CD14-positive monocyte (primary cell): Measurements from ENCODE around the gene TRIM27. TPM values are rescaled to one million over a fixed set of nuclear protein-coding genes. Genes with fewer than 3 reads are reported as not detected.

Experiments
- DNase-seq, 3 donors: peaks; one replicate each; pipeline ENCODE4 v3.0.0-alpha.2; 2011 to 2022
- H2AFZ ChIP-seq: 2 replicates; pipeline ENCODE4 v1.6.0; 2012; ENCODE audit warnings: mild to moderate bottlenecking, low read depth, low read length, inconsistent platforms; ENCODE audit not compliant: insufficient read depth, poor library complexity, severe bottlenecking
- H3K27ac ChIP-seq, 2 donors: 1 replicate in 1 of 2; 2 replicates in 1 of 2; pipeline ENCODE4 v1.5.1; 2012 to 2013; ENCODE audit warnings: low read length in 2 of 2, control low read depth in 1 of 2, inconsistent platforms in 1 of 2, low read depth in 1 of 2, mild to moderate bottlenecking in 1 of 2
- H3K27me3 ChIP-seq, 2 donors: one replicate each; pipeline versions ENCODE4 v1.6.0 to v1.6.1; 2011 to 2013; ENCODE audit warnings: low read length in 2 of 2; ENCODE audit not compliant: control insufficient read depth in 2 of 2, insufficient read depth in 2 of 2
- H3K36me3 ChIP-seq, 2 donors: replicated peaks in 1 of 2; 1 replicate in 1 of 2; 2 replicates in 1 of 2; pipeline versions ENCODE4 v1.5.1 to v1.6.1; 2012 to 2013; ENCODE audit warnings: low read length in 2 of 2, control low read depth in 1 of 2, inconsistent platforms in 1 of 2, mild to moderate bottlenecking in 1 of 2; ENCODE audit not compliant: insufficient read depth in 2 of 2, control insufficient read depth in 1 of 2
- H3K4me1 ChIP-seq, 2 donors: 1 replicate in 1 of 2; 2 replicates in 1 of 2; pipeline versions ENCODE4 v1.5.1 to v1.6.1; 2012 to 2013; ENCODE audit warnings: low read length in 2 of 2, control low read depth in 1 of 2, inconsistent platforms in 1 of 2, mild to moderate bottlenecking in 1 of 2, moderate library complexity in 1 of 2; ENCODE audit not compliant: insufficient read depth in 2 of 2, control insufficient read depth in 1 of 2
- H3K4me2 ChIP-seq: replicated peaks from 2 replicates; pipeline ENCODE3; 2012; ENCODE audit warnings: low read length, moderate library complexity, mild to moderate bottlenecking; ENCODE audit not compliant: poor library complexity, severe bottlenecking; ENCODE audit errors: extremely low read depth
- H3K4me3 ChIP-seq, 3 experiments: fragments of 200-600 bp in 1 of 3; sonication (generic) in 1 of 3; replicated peaks in 1 of 3; 1 replicate in 2 of 3; 2 replicates in 1 of 3; pipeline ENCODE4 v1.5.1; 2011 to 2013; ENCODE audit warnings: low read length in 3 of 3, mild to moderate bottlenecking in 3 of 3, control low read depth in 2 of 3, low read depth in 2 of 3, inconsistent platforms in 1 of 3, moderate library complexity in 1 of 3
- H3K79me2 ChIP-seq: 2 replicates; pipeline ENCODE4 v1.6.0; 2012; ENCODE audit warnings: mild to moderate bottlenecking, control low read depth, inconsistent platforms, low read length, moderate library complexity; ENCODE audit not compliant: insufficient read depth
- H3K9ac ChIP-seq: 2 replicates; pipeline ENCODE4 v1.6.0; 2017; ENCODE audit warnings: low read length, mild to moderate bottlenecking; ENCODE audit not compliant: insufficient read depth, poor library complexity, severe bottlenecking
- H3K9me3 ChIP-seq, 2 donors: replicated peaks in 1 of 2; 1 replicate in 1 of 2; 2 replicates in 1 of 2; pipeline versions ENCODE4 v1.5.1 to v1.6.1; 2012 to 2013; ENCODE audit warnings: low read length in 2 of 2, control low read depth in 1 of 2; ENCODE audit not compliant: control insufficient read depth in 1 of 2, insufficient read depth in 1 of 2
- H4K20me1 ChIP-seq: 2 replicates; pipeline ENCODE4 v1.6.0; 2012; ENCODE audit warnings: mild to moderate bottlenecking, low read length, control low read depth, moderate library complexity; ENCODE audit not compliant: insufficient read depth
- H3K27ac Mint-ChIP-seq, 7 donors: one replicate each; pipeline ENCODE4 v1.8.0; 2020; ENCODE audit warnings: mild to moderate bottlenecking in 7 of 7, mixed read lengths in 7 of 7, moderate library complexity in 6 of 7, inconsistent platforms in 2 of 7
- H3K27me3 Mint-ChIP-seq, 3 donors: one replicate each; pipeline ENCODE4 v1.8.0; 2021 to 2022; ENCODE audit warnings: low read depth in 3 of 3, mild to moderate bottlenecking in 3 of 3, mixed read lengths in 3 of 3, moderate library complexity in 3 of 3, inconsistent platforms in 1 of 3
- H3K36me3 Mint-ChIP-seq, 2 donors: one replicate each; pipeline ENCODE4 v1.8.0; 2020; ENCODE audit warnings: mixed read lengths in 2 of 2, inconsistent platforms in 1 of 2, mild to moderate bottlenecking in 1 of 2
- H3K4me1 Mint-ChIP-seq: one replicate; pipeline ENCODE4 v1.8.0; 2020; ENCODE audit warnings: mild to moderate bottlenecking, mixed read lengths
- H3K4me3 Mint-ChIP-seq, 2 donors: one replicate each; pipeline ENCODE4 v1.8.0; 2020; ENCODE audit warnings: mild to moderate bottlenecking in 2 of 2, mixed read lengths in 2 of 2, moderate library complexity in 1 of 2
- H3K9me3 Mint-ChIP-seq, 7 donors: one replicate each; pipeline ENCODE4 v1.8.0; 2020 to 2022; ENCODE audit warnings: mixed read lengths in 7 of 7, mild to moderate bottlenecking in 6 of 7, moderate library complexity in 6 of 7, inconsistent platforms in 2 of 7
- CTCF ChIP-seq: fragments of 200-600 bp; IDR thresholded peaks from one replicate; pipeline ENCODE4 v1.8.0; 2022; ENCODE audit warnings: antibody characterized with exemption, mild to moderate bottlenecking
- WGBS: methylation state at CpG from one replicate; pipeline ENCODE4 v1.1.5; 2013; ENCODE audit warnings: missing lambda C conversion rate; ENCODE audit not compliant: insufficient coverage; 5-methylcytosine and 5-hydroxymethylcytosine counted together
- intact Hi-C, 2 donors: fragments of 100-400 bp; cut with micrococcal nuclease; formaldehyde crosslinking; loops; one replicate each; pipeline versions ENCODE4 v1.15.0 to v1.15.1; 2023
- polyA plus RNA-seq, 3 donors: library from polyadenylated mRNA; depleted of rRNA in 1 of 3; unstranded in 2 of 3; stranded (reverse) in 1 of 3; fragments of 300-500 nt in 2 of 3; fragments of >200 nt in 1 of 3; fragmentation: Illumina TruSeq in 2 of 3; gene quantifications; 1 replicate in 2 of 3; 2 replicates in 1 of 3; pipeline ENCODE4 v1.2.3, GENCODE V29; 2012 to 2021

Gene TRIM27
- polyA plus RNA-seq, 3 donors = 39.2 to 44.0 (median 42.2) TPM

- 6% methylated on average over 3 of the region's 3 CpGs for WGBS
- no peaks in the 10 kb centered on the region for H3K9me3 Mint-ChIP-seq
- no peak overlapping the region for H3K4me2 ChIP-seq
- intact Hi-C loops = no loop called here
- H3K27ac Mint-ChIP-seq = peak overlapping the region; percentile 83 to 92 (median 85)
- H3K4me1 ChIP-seq = peaks cover 23 to 25% of the 10 kb centered on the region in 2 donors
- H4K20me1 ChIP-seq = peaks cover 46% of the 10 kb centered on the region
- no peak overlapping the region for H3K9ac ChIP-seq
- DNase-seq = peak; percentile 21 to 63 (median 49)
- H2AFZ ChIP-seq = no peak overlapping the region
- H3K4me3 Mint-ChIP-seq = no peak overlapping the region
- H3K36me3 ChIP-seq = peaks cover 81 to 99% of the 10 kb centered on the region in 2 donors
- peak overlapping the region in 1 of 2 donors; percentile 77 for H3K27ac ChIP-seq
- peaks cover 34% of the 10 kb centered on the region for H3K4me1 Mint-ChIP-seq
- no peak for TF ChIP-seq CTCF
- H3K9me3 ChIP-seq = no peaks in the 10 kb centered on the region
- H3K36me3 Mint-ChIP-seq = peaks cover 71 to 88% of the 10 kb centered on the region in 2 donors
- no peaks in the 10 kb centered on the region for H3K27me3 ChIP-seq
- H3K79me2 ChIP-seq = peaks cover 50% of the 10 kb centered on the region
- H3K27me3 Mint-ChIP-seq = no peaks in the 10 kb centered on the region
- peak overlapping the region in 1 of 3 experiments; percentile 20 for H3K4me3 ChIP-seq
Observed at GRCh38 chr6:28907394-28907793, 16.4 kb downstream of the TRIM27 start.

GRCh38 chr6:28906669-28907068 is 17.1 kb downstream of the TRIM27 start:
- Mint-ChIP-seq H3K9me3 (no peaks in the 10 kb centered on the region), H3K4me3 (peak overlapping the region in 1 of 2 donors; percentile 39), H3K27ac (peak overlapping the region; percentile 83 to 92 (median 85)), H3K4me1 (peaks cover 36% of the 10 kb centered on the region), H3K27me3 (no peaks in the 10 kb centered on the region), H3K36me3 (peaks cover 73 to 87% of the 10 kb centered on the region in 2 donors)
- Histone ChIP-seq H3K79me2 (peaks cover 42% of the 10 kb centered on the region), H3K9me3 (no peaks in the 10 kb centered on the region), H3K4me1 (peaks cover 29 to 32% of the 10 kb centered on the region in 2 donors), H2AFZ (no peak overlapping the region), H3K27me3 (no peaks in the 10 kb centered on the region), H3K36me3 (peaks cover 80 to 99% of the 10 kb centered on the region in 2 donors), H4K20me1 (peaks cover 40% of the 10 kb centered on the region), H3K9ac (no peak overlapping the region), H3K4me2 (no peak overlapping the region), H3K4me3 (no peak overlapping the region), H3K27ac (peak overlapping the region; percentile 17 to 77)
- WGBS = no CpG with 5 or more reads among the region's 4 CpGs
- no peak for TF ChIP-seq CTCF
- intact Hi-C loops = no loop called here
- DNase-seq = peak; percentile 41 to 64 (median 59)
